DOHH2 (cell line): ENCODE measurements around the gene TRERF1.
"Not testable (repeated sequence)": the region's sequence is repeated elsewhere in the genome, so short reads cannot be mapped to it uniquely, and the experiment has no call there.

Experiments used
- H3F3A ChIP-seq: fragments of 200-600 bp; sonication (generic), shearing (Covaris generic); 2 replicates; pipeline ENCODE4 v1.6.0; 2016; ENCODE audit warnings: antibody characterized with exemption, mild to moderate bottlenecking; ENCODE audit not compliant: control insufficient read depth, insufficient read depth
- H3K27ac ChIP-seq: fragments of 200-600 bp; sonication (generic); 2 replicates; pipeline ENCODE4 v1.5.1; 2014; ENCODE audit warnings: low read depth, mild to moderate bottlenecking, low read length, moderate library complexity
- H3K27me3 ChIP-seq: fragments of 200-600 bp; sonication (generic); 2 replicates; pipeline ENCODE4 v1.6.1; 2014; ENCODE audit warnings: mild to moderate bottlenecking, low read length, mixed read lengths; ENCODE audit not compliant: control insufficient read depth
- H3K36me3 ChIP-seq: fragments of 200-600 bp; sonication (generic); 2 replicates; pipeline ENCODE4 v1.6.1; 2014; ENCODE audit warnings: mild to moderate bottlenecking, low read length, moderate library complexity, mixed read lengths; ENCODE audit not compliant: control insufficient read depth
- H3K4me1 ChIP-seq: fragments of 200-600 bp; sonication (generic); 2 replicates; pipeline ENCODE4 v1.6.1; 2014; ENCODE audit warnings: mild to moderate bottlenecking, low read length, mixed read lengths; ENCODE audit not compliant: control insufficient read depth
- H3K4me2 ChIP-seq: fragments of 200-600 bp; sonication (generic); 2 replicates; pipeline ENCODE4 v1.6.0; 2014; ENCODE audit warnings: mild to moderate bottlenecking, low read length, moderate library complexity
- H3K4me3 ChIP-seq: fragments of 200-600 bp; sonication (generic); 2 replicates; pipeline ENCODE4 v1.5.1; 2014; ENCODE audit warnings: mild to moderate bottlenecking, low read length, mixed read lengths
- H3K79me2 ChIP-seq: fragments of 200-600 bp; sonication (generic); 2 replicates; pipeline ENCODE4 v1.6.1; 2014; ENCODE audit warnings: mild to moderate bottlenecking, low read length, mixed read lengths; ENCODE audit not compliant: control insufficient read depth
- H3K9me2 ChIP-seq: fragments of 200-600 bp; sonication (generic); replicated peaks from 2 replicates; pipeline ENCODE4 v1.6.1; 2014; ENCODE audit warnings: mild to moderate bottlenecking, low read length, mixed read lengths; ENCODE audit not compliant: control insufficient read depth
- H3K9me3 ChIP-seq: fragments of 200-600 bp; sonication (generic); 2 replicates; pipeline ENCODE4 v1.6.1; 2014; ENCODE audit warnings: antibody characterized with exemption, low read length, mixed read lengths; ENCODE audit not compliant: control insufficient read depth, insufficient read depth
- H4K20me1 ChIP-seq: fragments of 200-600 bp; sonication (generic); 2 replicates; pipeline ENCODE4 v1.6.0; 2014; ENCODE audit warnings: low read depth, mild to moderate bottlenecking, antibody characterized with exemption, low read length, moderate library complexity; ENCODE audit not compliant: control insufficient read depth, insufficient read depth
- EZH2phosphoT487 ChIP-seq: fragments of 200-600 bp; sonication (generic); IDR thresholded peaks from 2 replicates; pipeline ENCODE4 v1.6.1; 2017; ENCODE audit warnings: borderline replicate concordance, mild to moderate bottlenecking, antibody characterized with exemption, low read length, moderate library complexity, mixed read lengths
- TF ChIP-seq, protein P1 (sequence below): fragments of 200-600 bp; sonication (generic); IDR thresholded peaks from one replicate; pipeline ENCODE4 v1.5.1; 2014; ENCODE audit warnings: antibody characterized with exemption, mild to moderate bottlenecking, low read depth, low read length; ENCODE audit not compliant: poor library complexity, severe bottlenecking

Gene TRERF1

DNA sequence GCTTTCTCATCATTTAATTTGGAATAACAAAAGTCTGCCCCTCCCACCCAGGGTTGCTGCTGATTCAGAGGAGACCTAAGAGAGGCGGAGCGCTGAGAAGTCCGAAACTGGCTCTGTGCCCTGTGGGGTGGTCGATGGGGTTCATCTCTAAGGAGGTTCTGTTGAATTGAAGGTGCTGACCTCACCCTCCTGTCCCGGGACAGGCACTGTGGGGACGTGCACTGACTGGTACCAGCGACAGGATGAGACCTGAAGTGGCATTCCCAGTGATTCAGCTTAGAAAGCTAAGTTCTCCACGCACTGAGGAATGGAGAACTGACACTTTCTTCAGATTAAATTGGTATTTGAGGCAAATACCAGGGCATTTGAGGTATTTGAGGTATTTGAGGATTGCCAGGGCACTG is 258.2 kb downstream of the TRERF1 start:
- Histone ChIP-seq H3K27ac (no peak overlapping the region), H3K4me2 (no peak overlapping the region)

DNA sequence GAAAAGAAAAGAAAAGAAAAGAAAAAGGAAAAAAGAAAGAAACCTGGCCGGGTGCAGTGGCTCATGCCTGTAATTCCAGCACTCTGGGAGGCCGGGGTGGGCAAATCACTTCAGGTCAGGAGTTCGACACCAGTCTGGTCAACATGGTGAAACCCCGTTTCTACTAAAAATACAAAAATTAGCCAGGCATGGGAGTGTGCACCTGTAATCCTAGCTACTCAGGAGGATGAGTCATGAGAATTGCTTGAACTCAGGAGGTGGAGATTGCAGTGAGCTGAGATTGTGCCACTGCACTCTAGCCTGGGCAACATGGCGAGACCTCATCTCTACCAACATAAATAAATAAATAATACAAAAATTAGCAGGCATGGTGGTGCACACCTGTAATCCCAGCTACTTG is 259.3 kb downstream of the TRERF1 start:
- H3K4me2 ChIP-seq, H3F3A ChIP-seq, H3K27ac ChIP-seq, H3K4me3 ChIP-seq, H3K9me3 ChIP-seq, H3K9me2 ChIP-seq, H3K36me3 ChIP-seq, H3K27me3 ChIP-seq, H3K79me2 ChIP-seq, H4K20me1 ChIP-seq: not testable (repeated sequence)
- H3K4me1 ChIP-seq, result peaks cover 21% of the 10 kb centered on the region

More for the DNA sequence above, 258.2 kb downstream of the TRERF1 start:
- peaks cover 21% of the 10 kb centered on the region for H3K4me1 ChIP-seq
- H3K36me3 ChIP-seq, result peaks cover 9% of the 10 kb centered on the region; the same call in 1 of the 2 replicates
- TF ChIP-seq, protein P1, sequence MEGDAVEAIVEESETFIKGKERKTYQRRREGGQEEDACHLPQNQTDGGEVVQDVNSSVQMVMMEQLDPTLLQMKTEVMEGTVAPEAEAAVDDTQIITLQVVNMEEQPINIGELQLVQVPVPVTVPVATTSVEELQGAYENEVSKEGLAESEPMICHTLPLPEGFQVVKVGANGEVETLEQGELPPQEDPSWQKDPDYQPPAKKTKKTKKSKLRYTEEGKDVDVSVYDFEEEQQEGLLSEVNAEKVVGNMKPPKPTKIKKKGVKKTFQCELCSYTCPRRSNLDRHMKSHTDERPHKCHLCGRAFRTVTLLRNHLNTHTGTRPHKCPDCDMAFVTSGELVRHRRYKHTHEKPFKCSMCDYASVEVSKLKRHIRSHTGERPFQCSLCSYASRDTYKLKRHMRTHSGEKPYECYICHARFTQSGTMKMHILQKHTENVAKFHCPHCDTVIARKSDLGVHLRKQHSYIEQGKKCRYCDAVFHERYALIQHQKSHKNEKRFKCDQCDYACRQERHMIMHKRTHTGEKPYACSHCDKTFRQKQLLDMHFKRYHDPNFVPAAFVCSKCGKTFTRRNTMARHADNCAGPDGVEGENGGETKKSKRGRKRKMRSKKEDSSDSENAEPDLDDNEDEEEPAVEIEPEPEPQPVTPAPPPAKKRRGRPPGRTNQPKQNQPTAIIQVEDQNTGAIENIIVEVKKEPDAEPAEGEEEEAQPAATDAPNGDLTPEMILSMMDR, result no peak
- TF ChIP-seq EZH2phosphoT487, result no peak
- H3K79me2 ChIP-seq, result no peaks in the 10 kb centered on the region
- no peaks in the 10 kb centered on the region for H3K27me3 ChIP-seq
- H3K9me3 ChIP-seq, result no peaks in the 10 kb centered on the region
- no peaks in the 10 kb centered on the region for H3K9me2 ChIP-seq
- H3K4me3 ChIP-seq, result no peak overlapping the region
- peaks cover 8% of the 10 kb centered on the region for H3F3A ChIP-seq
- no peaks in the 10 kb centered on the region for H4K20me1 ChIP-seq

DNA sequence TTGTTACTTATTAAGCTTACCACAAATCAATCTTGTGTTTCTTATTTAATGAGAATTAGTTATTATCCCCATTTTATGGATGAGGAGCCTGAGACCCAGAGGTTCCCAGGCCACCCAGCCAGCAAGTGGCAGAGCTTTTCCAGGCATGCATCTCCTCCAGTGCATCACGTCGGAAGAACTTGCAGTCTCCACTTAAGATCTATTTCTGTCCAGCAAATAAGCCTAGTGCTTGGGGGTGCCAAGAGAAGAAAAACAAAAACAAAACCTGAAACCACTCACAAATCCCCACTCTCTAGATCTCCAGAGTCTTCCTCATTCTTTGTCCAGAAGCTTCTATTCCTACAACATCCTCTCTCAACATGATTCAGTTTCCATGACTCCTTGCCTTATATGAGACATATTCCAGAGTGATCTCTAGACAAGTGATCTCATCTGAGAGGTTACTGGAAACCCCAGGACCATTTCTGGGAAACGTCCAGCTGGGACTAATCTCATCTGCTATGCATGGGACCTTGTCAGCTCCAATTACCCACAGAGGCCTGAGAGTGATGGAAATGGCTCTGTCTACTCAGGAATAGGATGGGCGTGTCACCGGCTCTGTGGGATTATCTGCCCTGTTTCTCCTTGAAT is 261.1 kb downstream of the TRERF1 start:
- Histone ChIP-seq H3K27ac (no peak overlapping the region), H3K4me2 (no peak overlapping the region)
- TF ChIP-seq, protein P1, result no peak
- TF ChIP-seq EZH2phosphoT487, result no peak

DNA sequence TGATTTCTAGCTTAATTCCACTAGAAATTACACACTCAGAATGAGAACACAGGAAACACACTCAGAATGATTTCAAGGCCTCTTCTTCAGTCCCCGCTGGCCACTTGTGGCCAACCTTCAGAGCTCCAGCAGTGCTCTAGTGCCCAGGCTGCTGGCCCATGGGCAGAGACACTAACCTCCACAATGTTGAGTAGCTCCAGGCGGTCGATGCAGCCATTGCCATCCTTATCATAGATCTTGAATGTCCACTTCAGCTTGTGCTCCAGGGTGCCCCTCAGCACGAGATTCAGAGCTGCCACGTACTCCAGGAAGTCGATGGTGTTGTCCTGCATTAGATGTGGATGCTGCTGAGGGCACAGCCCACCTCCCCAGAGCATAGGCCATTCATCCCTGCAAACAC is 263.3 kb downstream of the TRERF1 start:
- no peaks in the 10 kb centered on the region for H3K9me2 ChIP-seq
- H3K36me3 ChIP-seq, result no peaks in the 10 kb centered on the region
- no peaks in the 10 kb centered on the region for H3K4me1 ChIP-seq
- H3K9me3 ChIP-seq, result no peaks in the 10 kb centered on the region
- no peak overlapping the region for H3K4me2 ChIP-seq
- no peaks in the 10 kb centered on the region for H4K20me1 ChIP-seq
- H3K27ac ChIP-seq, result no peak overlapping the region
- no peaks in the 10 kb centered on the region for H3K27me3 ChIP-seq
- H3K4me3 ChIP-seq, result no peak overlapping the region
- H3K79me2 ChIP-seq, result no peaks in the 10 kb centered on the region
- TF ChIP-seq, protein P1, result no peak
- H3F3A ChIP-seq, result no peaks in the 10 kb centered on the region

More for the DNA sequence above, 261.1 kb downstream of the TRERF1 start:
- H3F3A ChIP-seq, result no peaks in the 10 kb centered on the region
- H3K27me3 ChIP-seq, result no peaks in the 10 kb centered on the region
- no peaks in the 10 kb centered on the region for H4K20me1 ChIP-seq
- peaks cover 5% of the 10 kb centered on the region for H3K4me1 ChIP-seq
- no peaks in the 10 kb centered on the region for H3K9me2 ChIP-seq
- H3K36me3 ChIP-seq, result peaks cover 4% of the 10 kb centered on the region; the same call in 1 of the 2 replicates
- H3K4me3 ChIP-seq, result no peak overlapping the region
- no peaks in the 10 kb centered on the region for H3K9me3 ChIP-seq
- H3K79me2 ChIP-seq, result no peaks in the 10 kb centered on the region
